Measurements from ENCODE around the gene NRXN3.

GRCh38 chr14:79587875-79588274 lies 1417.7 kb downstream of the NRXN3 start:
- TF ChIP-seq POLR2AphosphoS5 (IDR thresholded peaks at IDR 0.05; ENCODE audit: low read depth, low read length) (no peak), CTCF (IDR thresholded peaks at IDR 0.05) (no peak), TCF7L2 (IDR thresholded peaks at IDR 0.05; ENCODE audit: low read depth, low read length) (no peak), SIN3A (IDR thresholded peaks at IDR 0.05; ENCODE audit: borderline replicate concordance, insufficient read depth, low read depth, low read length) (no peak)

Measured in Panc1 (cell line).